Left renal cortex interstitium (tissue), 4 donors: ENCODE results near the gene RCN2. TPM values are rescaled to one million over a fixed set of nuclear protein-coding genes. Genes with fewer than 3 reads are reported as not detected.
"Not testable (repeated sequence)": the region's sequence is repeated elsewhere in the genome, so short reads cannot be mapped to it uniquely, and the experiment has no call there.

Source experiments
- DNase-seq, 4 donors: peaks; one replicate each; pipeline ENCODE4 v3.0.0-alpha.2; 2013; ENCODE audit warnings: low read depth in 4 of 4, low spot score in 2 of 4, missing footprints in 1 of 4
- polyA plus RNA-seq, 4 donors: library from polyadenylated mRNA; unstranded; fragments of 120-200 nt; gene quantifications; one replicate each; pipeline ENCODE4 v1.2.1, GENCODE V29; 2013; ENCODE audit not compliant: insufficient read length in 4 of 4

Gene RCN2, protein sequence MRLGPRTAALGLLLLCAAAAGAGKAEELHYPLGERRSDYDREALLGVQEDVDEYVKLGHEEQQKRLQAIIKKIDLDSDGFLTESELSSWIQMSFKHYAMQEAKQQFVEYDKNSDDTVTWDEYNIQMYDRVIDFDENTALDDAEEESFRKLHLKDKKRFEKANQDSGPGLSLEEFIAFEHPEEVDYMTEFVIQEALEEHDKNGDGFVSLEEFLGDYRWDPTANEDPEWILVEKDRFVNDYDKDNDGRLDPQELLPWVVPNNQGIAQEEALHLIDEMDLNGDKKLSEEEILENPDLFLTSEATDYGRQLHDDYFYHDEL
- polyA plus RNA-seq = 100 to 1,000 TPM; 199 to 244 (median 233) TPM

DNA sequence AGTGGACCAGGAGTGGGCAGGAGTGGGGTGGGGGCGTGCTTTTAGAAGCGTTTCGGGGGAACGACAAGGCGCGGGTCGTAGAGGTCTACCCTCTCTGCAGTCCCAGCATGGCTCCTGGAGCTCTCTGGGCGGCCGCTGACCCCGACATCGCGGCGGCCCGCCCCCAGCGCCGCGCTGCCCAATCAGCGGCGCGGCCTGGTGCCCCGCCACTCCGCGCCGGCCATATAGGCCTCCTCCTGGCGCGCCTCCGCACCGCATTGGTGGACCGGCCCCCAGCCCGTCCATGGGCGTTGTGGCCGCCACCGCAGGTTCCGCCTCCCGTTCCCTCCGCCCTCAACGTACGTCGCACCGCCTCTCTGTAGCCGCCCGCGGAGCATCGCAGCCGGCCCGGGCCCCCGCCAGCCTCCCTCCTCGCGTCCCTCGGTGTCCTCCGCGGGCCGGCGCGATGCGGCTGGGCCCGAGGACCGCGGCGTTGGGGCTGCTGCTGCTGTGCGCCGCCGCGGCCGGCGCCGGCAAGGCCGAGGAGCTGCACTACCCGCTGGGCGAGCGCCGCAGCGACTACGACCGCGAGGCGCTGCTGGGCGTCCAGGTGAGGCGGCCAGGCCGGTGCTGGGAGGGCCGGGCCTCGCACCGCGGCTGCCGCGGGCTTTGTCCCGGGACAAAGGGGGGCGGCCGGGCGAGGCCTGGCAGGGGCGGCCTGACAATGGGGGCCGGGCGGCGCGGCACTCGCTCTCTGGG, at the start of gene RCN2:
Gene RCN2, plus strand, starts transcription at position 353 of the 738 bp plus-strand sequence. Its CDS starts 93 bp downstream, at position 446.
- DNase-seq = peak; percentile 45 to 89 (median 80)

DNA sequence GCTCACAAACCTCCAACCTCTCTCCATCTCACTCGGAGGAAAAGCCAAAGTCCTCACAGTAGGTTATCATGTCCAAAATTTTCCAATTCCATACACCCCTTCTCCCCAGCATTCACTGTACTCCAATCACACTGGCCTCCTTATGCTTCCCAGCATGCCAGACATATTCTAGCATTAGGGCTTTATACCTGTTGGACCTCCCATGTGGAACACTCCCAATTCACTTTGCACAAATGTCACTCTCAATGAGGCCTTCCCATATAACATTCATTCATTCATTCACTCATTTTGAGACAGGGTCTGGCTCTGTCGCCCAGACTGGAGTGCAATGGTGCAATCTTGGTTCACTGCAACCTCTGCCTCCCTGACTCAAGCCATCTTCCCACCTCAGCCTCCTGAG, 46.3 kb upstream of the RCN2 start:
- DNase-seq = no peak

DNA sequence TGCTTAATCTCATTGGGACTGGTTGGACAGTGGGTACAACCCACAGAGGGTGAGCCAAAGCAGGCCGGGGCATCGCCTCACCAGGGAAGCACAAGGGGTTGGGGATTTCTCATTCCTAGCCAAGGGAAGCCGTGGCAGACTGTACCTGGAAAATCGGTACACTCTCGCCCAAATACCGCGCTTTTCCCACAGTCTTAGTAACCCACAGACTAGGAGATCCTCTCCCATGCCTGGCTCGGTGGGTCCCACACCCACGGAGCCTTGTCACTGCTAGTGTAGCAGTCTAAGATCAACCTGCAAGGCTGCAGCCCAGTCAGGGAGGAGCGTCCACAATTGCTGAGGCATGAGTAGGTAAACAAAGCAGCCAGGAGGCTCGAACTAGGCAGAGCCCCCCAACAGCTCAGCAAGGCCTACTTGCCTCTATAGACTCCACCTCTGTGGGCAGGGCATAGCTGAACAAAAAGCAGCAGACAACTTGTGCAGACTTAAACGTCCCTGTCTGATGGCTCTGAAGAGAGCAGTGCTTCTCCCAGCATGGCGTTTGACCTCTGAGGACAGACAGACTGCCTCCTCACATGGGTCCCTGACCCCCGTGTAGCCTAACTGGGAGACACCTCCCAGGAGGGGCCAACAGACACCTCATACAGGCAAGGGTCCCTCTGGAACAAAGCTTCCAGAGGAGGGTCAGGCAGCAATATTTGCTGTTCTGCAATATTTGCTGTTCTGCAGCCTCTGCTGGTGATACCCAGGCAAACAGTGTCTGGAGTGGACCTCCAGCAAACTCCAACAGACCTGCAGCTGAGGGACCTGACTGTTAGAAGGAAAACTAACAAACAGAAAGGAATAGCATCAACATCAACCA, 44.0 kb upstream of the RCN2 start:
- DNase-seq = not testable (repeated sequence)

DNA sequence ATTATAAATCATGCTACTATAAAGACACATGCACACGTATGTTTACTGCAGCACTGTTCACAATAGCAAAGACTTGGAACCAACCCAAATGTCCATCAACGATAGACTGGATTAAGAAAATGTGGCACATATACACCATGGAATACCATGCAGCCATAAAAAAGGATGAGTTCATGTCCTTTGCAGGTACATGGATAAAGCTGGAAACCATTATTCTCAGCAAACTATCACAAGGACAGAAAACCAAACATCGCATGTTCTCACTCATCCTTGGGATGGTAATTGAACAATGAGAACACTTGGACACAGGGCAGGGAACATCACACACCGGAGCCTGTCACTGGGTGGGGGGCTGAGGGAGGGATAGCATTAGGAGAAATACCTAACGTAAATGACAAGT, 38.7 kb upstream of the RCN2 start:
- DNase-seq = not testable (repeated sequence)

DNA sequence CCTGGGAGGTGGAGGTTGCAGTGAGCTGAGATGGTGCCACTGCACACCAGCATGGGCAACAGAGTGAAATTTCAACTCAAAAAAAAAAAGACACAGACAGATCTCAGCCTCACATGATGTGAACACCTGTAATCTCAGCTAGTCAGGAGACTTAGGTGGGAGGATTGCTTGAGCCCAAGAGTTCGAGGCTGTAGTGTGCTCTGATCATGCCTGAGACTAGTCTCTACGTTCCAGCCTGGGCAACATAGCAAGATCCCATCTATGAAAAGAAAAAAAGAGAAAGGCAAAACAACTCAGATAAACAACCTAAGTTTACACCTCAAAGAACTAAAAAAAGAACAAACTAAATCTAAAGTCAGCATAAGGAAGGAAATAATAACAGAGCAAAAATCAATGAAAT, 37.4 kb upstream of the RCN2 start:
- no peak for DNase-seq

DNA sequence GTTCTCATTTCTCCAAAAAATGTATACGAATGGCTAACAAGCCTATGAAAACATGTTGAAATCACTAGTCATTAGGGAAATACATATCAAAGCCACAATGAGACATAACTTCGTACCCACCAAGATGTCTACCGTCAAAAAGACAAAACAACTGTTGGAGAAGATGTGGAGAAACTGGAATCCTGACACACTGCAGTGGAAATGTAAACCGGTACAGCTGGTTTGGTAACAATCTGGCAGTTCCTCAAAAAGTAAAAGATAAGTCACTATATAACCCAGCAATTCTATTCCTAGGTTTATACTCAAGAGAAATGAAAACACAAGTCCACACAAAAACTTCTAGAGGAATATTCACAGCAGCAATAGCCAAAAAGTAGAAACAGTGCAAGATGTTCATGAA, 33.4 kb upstream of the RCN2 start:
- no peak for DNase-seq

DNA sequence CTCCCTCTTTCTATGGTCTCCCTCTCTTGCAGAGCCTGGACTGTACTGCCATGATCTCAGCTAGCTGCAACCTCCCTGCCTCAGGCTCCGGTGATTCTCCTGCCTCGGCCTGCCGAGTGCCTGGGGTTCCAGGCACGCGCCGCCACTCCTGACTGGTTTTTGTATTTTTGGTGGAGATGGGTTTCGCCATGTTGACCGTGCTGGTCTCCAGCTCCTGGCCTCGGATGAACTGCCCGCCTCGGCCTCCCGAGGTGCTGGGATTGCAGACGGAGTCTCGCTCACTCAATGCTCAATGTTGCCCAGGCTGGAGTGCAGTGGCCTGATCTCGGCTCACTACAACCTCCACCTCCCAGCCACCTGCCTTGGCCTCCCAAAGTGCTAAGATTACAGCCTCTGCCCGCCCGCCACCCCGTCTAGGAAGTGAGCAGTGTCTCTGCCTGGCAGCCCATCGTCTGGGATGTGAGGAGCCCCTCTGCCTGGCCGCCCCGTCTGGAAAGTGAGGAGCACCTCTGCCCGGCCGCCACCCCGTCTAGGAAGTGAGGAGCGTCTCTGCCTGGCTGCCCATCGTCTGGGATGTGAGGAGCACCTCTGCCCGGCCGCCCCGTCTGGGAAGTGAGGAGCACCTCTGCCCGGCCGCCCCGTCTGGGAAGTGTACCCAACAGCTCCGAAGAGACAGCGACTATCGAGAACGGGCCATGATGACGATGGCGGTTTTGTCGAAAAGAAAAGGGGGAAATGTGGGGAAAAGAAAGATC, 32.2 kb upstream of the RCN2 start:
- DNase-seq = not testable (repeated sequence)

DNA sequence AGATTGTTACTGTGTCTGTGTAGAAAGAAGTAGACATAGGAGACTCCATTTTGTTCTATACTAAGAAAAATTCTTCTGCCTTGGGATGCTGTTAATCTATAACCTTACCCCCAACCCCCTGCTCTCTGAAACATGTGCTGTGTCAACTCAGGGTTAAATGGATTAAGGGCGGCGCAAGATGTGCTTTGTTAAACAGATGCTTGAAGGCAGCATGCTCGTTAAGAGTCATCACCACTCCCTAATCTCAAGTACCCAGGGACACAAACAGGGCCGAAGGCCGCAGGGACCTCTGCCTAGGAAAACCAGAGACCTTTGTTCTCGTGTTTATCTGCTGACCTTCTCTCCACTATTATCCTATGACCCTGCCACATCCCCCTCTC, 31.6 kb upstream of the RCN2 start:
- DNase-seq = not testable (repeated sequence)

DNA sequence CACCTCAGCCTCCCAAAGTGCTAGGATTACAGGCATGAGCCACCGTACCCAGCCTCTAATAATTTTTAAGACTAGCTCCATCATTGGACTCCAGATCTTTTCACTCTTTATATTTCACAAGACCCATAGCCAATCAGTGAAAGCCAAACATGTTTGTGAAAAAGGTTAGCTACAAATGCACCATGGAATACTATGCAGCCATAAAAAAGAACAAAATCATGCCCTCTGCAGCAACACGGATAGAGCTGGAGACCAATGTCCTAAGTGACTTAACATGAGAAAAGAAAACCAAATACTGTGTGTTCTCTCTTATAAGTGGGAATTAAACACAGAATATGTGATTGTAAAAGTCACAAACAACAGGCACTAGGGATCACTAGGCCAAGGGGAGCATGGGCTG, 29.6 kb upstream of the RCN2 start:
- no peak for DNase-seq

DNA sequence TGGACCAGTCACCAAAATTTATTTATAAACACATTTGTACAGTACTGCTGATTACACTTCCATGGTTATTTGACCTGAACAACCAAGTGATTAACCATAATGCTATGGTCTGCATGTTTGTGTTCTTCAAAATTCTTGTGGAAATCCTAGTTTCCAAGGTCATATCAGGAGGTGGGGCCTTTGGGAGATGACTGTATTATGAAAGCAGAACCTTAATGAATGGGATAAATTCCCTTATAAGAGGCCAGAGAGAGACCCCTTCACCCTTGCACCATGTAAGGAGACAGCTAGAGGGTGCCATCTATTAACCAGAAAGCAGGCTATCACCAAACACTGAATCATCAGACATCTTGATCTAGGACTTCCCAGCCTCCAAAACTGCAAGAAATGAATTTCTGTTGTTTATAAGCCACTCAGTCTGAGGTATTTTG, 28.3 kb upstream of the RCN2 start:
- DNase-seq = no peak

DNA sequence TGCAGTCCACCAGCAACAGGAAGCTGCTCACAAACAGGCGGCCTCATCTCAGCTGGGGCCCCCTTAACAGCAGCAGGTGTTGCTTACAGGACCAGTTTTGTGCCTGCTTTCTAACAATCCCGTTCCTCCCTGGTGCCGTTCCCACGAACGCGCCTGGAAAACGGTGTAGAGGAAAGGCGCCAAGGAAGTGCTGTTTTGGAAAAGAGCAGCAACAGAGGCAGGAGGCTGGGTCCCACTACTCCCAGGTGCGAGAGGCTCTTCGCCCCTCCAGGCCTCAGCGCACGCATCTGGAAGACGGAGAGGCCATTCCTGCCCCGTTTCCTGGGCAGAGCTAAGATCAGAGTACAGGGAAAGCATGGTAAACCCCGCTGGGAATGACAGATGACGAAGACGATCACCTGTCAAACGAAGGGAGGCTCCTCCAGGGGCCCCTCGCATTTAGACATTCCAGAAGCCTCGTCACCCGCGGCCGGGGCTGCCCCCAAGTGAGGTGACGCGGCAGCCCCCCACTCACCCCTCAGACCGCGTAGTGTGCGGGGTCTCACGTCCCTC, 27.0 kb upstream of the RCN2 start:
- peak; percentile 20 to 39 (median 36) for DNase-seq

DNA sequence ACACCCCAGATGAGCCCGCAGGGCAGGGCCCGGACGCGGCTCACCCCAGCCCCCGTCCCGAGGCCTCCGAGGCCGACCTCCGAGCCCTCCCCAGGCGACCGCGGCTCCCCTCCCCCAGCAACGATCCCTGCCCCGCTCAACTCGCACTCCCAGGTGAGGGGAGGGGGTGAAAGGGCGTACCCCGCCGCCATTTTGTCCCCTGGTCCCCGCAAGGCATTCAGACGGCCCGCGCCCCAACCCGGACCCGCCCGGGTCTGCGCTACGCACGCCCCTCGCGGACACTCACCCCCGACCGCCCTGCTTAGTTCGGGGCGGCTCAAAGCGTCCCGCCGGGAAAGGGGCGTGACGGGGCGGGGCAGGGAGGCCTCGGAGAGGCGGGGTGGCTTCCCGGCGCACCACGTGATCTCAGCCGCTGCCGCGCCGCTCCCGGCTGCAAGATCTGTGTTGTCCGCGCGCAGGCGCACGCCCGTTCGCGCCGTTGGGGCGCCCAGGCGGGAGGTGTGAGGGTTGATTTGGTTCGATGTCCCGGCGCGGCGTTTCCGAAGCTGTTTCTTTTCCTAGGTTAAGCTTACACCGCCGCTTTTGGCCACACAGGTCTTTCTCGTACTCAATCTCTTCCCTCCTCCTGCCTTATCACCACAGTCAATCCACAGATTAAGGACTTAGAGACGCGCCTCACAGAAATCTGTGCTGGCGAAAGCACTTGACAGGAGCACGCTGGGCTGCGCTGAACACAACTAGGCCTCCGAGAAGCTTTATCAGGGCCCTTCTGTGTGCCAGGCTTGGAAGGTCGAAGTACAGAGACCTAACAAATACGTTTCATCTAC, 26.3 kb upstream of the RCN2 start, which contains the start of gene SCAPER:
Gene SCAPER, minus strand, starts transcription at position 328 of the 827 bp plus-strand sequence. CDS start 21,523 bp downstream, outside the sequence.
- peak; percentile 70 to 84 (median 80) for DNase-seq

DNA sequence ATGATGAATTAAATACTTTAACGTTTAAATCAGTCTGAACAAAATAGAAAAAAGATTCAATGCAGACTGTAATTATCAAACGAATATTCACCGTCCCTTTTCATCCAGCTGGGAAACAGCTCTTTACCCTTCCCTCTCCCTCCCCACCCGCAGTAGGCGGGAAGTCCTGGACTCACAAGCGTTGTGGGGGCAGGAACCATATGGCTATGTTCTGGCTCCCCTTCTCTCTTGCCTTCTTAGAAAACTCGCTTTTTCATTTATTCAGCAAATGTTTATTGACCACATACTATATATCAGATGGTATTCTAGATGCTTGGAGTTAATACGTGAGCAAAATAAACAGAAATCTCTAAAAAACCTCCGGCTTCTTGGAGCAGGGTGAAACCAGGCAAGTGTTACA, 25.7 kb upstream of the RCN2 start:
- peak in 1 of 4 donors; percentile 3 for DNase-seq

DNA sequence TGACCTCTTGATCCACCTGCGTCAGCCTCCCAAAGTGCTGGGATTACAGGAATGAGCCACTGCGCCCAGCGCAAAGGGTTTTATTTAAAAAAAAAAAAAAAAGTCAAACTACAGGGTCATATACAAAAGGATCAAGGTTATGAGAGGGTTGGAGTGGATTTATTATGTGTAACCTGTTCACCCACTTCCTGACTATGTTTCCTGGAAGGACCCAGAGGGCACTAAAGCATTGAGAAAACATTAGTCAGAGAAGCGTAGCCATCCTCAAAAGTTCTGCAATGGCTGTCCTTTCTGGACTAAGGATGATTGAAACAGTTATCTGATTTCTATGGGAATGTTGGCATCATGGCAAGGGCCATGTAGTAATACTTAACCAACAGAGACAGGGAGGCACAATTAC, 19.1 kb upstream of the RCN2 start:
- no peak for DNase-seq

DNA sequence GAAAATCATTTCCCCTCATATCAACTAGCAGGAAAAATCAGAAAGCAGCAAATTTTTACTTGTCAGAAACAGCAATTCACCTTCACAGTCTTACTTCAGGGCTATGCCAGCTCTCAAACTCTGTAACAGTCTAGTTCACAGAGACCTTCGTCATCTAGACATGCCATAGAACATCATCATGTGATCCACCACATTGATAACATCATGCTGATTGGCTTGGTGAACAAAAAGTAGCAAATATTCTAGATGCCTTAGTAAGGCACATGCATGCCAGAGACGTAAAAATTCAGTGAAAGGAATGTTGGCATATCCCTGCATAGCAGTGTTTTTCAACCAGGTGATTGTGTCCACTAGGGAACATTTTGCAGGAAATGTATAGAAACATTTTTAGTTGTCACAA, 17.8 kb upstream of the RCN2 start:
- DNase-seq = no peak

DNA sequence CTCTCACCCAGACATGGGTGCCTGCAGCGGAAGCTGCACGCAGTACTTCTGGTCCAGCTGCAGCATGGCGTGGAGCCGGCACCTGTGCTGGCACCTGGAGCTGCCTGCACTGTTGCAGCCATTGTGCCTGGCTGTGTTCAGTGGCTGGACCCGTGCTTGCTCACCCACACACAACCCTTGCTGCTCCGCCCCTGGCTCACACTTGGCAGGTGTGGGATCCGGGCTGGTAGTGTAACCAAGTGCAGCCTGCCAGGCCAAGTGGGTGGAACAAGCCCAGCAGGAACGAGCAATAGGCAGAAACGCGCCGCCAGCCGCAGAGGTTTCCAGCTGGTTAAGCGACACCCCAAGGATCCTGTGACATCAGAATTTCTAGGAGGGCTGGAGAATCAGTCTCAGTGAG, 15.2 kb upstream of the RCN2 start:
- DNase-seq = no peak

DNA sequence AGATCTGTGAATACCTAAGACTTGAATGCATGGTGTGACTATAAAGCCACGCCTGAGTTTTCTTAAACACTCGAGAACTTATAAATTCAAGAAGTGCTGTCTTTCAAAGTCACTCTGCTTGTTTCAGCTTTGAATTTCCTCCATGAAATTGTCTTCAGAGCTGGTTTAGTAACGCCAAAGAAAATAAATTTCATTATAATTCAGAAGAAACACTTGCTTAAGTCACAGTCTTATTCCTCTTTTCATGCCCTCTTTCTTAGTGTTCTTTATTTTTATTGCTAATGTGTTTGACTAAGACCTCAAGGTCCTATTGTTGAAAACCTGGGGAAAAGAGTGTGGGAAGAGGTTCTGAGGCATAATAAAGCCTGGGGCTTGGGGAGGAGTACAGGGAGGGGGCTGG, 3.3 kb upstream of the RCN2 start:
- DNase-seq = no peak

DNA sequence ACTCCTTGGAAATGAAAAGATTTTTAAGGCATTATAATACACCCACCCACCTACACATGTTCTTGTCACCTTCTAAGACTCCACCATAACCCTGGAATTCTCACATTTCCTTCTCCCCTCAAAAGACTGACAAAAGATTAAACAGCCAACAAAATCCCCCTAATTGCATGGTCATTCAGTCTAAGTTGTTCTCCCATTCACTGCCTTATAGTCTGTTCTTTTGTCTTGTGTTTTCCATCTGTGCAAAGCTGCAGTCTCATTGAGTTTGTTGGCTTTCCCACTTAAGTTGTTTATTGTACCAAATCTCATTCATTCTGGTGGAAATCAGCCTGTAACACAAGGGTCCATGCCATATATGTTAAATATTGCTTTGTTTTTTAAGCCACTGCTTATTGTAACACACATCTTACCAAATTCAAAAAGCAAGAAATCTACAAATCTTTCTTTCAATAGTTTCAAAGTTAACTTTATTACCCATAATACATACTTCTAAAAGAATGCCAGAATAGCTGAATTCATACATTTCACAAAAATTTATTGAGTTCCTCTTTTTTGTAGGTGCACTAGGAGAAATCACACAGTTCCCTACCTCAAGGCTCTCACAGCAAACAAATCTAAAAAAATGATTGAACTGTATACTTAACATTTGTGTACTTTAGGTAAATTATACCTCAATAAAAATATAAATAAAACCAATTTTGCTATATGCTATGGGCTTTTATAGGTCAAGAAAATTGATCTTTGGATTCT, 2.4 kb upstream of the RCN2 start:
- DNase-seq = no peak
